Loucy (cell line): Measurements from ENCODE around the gene PARVG.

Source experiments
- H2AFZ ChIP-seq: fragments of 200-600 bp; sonication (generic); 2 replicates; pipeline ENCODE4 v1.6.0; 2016; ENCODE audit warnings: antibody characterized with exemption, mild to moderate bottlenecking, low read length, moderate library complexity
- H3F3A ChIP-seq: fragments of 200-600 bp; 2 replicates; pipeline ENCODE4 v1.6.0; 2016; ENCODE audit warnings: antibody characterized with exemption, low read depth, mild to moderate bottlenecking
- H3K27me3 ChIP-seq: fragments of 200-600 bp; sonication (generic); 2 replicates; pipeline ENCODE4 v1.6.1; 2014; ENCODE audit warnings: low read length, mild to moderate bottlenecking; ENCODE audit not compliant: insufficient read depth, poor library complexity, severe bottlenecking
- H3K36me3 ChIP-seq: fragments of 200-600 bp; sonication (generic); 2 replicates; pipeline ENCODE4 v1.6.1; 2016; ENCODE audit warnings: low read length; ENCODE audit not compliant: insufficient read depth
- H3K4me1 ChIP-seq: fragments of 200-600 bp; sonication (generic); 2 replicates; pipeline ENCODE4 v1.5.1; 2014; ENCODE audit warnings: low read length, mild to moderate bottlenecking; ENCODE audit not compliant: insufficient read depth, poor library complexity, severe bottlenecking
- H3K4me2 ChIP-seq: fragments of 200-600 bp; sonication (generic); 2 replicates; pipeline ENCODE4 v1.6.0; 2014; ENCODE audit warnings: antibody characterized with exemption, low read length, low read depth, mild to moderate bottlenecking; ENCODE audit not compliant: poor library complexity, severe bottlenecking
- H3K4me3 ChIP-seq: fragments of 200-600 bp; sonication (generic); 2 replicates; pipeline ENCODE4 v1.5.1; 2014; ENCODE audit warnings: low read length, mild to moderate bottlenecking, mixed read lengths; ENCODE audit not compliant: poor library complexity, severe bottlenecking
- H3K79me2 ChIP-seq: fragments of 200-600 bp; sonication (generic); 2 replicates; pipeline ENCODE4 v1.6.1; 2014; ENCODE audit warnings: low read length; ENCODE audit not compliant: insufficient read depth
- H3K9ac ChIP-seq: fragments of 200-600 bp; sonication (generic); 2 replicates; pipeline ENCODE4 v1.6.0; 2014; ENCODE audit warnings: mild to moderate bottlenecking, low read depth, low read length, moderate library complexity; ENCODE audit not compliant: poor library complexity, severe bottlenecking
- H3K9me2 ChIP-seq: fragments of 200-600 bp; sonication (generic); replicated peaks from 2 replicates; pipeline ENCODE4 v1.6.1; 2016; ENCODE audit warnings: low read depth, low read length, mixed read lengths
- H3K9me3 ChIP-seq: fragments of 200-600 bp; sonication (generic); 2 replicates; pipeline ENCODE4 v1.6.1; 2014; ENCODE audit warnings: mild to moderate bottlenecking, antibody characterized with exemption, low read length, low read depth; ENCODE audit not compliant: insufficient read depth
- H4K20me1 ChIP-seq: fragments of 200-600 bp; sonication (generic); 2 replicates; pipeline ENCODE4 v1.6.0; 2014; ENCODE audit warnings: antibody characterized with exemption, low read length, mild to moderate bottlenecking; ENCODE audit not compliant: insufficient read depth, poor library complexity, severe bottlenecking
- CTCF ChIP-seq: fragments of 200-600 bp; sonication (generic); conservative IDR thresholded peaks from 2 replicates; pipeline ENCODE4 v1.5.1; 2014; ENCODE audit warnings: mild to moderate bottlenecking, antibody characterized with exemption, low read length
- EZH2phosphoT487 ChIP-seq: fragments of 200-600 bp; IDR thresholded peaks from 2 replicates; pipeline ENCODE4 v1.6.1; 2018; ENCODE audit warnings: antibody characterized with exemption, mild to moderate bottlenecking, moderate library complexity, borderline replicate concordance

The PARVG gene

DNA sequence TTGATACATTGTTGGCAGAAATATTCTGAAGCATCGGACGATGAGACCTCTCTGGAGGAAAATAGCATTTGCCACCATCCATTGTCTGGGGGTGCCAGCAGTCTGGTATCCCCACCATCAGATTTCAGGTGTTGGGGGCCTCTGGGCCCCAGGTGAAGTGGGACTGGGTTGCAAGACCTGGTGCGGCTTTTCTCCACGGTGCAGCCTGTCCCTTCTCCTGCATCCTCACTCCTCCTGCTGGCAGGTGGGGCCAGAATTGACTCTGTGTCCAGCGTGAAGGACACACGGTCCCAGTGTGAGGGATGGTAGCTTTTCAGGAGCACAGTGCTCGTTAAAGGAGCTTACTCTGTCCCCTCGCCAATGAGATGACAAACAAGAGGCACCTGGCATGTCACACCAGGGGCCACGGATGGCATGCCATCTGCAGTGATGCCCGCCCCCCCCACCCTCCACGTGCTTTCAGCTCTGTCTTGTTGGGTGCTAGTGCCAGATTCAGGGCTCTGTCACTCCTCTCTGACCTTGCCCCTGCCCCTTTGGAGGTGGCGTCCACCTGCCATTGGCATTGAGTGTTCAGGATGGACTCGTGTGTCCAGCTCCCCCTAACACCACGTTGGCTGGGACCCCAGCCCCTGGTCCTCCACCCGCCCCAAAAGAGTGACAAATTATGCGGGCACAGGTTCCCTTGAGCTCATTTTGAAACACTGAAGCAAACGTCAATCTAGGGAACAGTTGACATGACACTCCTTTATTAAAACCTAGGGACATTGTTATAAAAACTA is 62.4 kb downstream of the PARVG start:
- Histone ChIP-seq H3K9me2 (no peaks in the 10 kb centered on the region), H3K4me1 (no peaks in the 10 kb centered on the region), H2AFZ (no peak overlapping the region), H3K27me3 (no peaks in the 10 kb centered on the region), H3K4me3 (no peak overlapping the region), H4K20me1 (no peaks in the 10 kb centered on the region), H3F3A (no peaks in the 10 kb centered on the region), H3K9ac (no peak overlapping the region), H3K4me2 (no peak overlapping the region), H3K36me3 (no peaks in the 10 kb centered on the region), H3K79me2 (no peaks in the 10 kb centered on the region), H3K9me3 (no peaks in the 10 kb centered on the region)
- TF ChIP-seq CTCF (no peak), EZH2phosphoT487 (no peak)

- no peaks in the 10 kb centered on the region for H3K27me3 ChIP-seq
- no peaks in the 10 kb centered on the region for H3K36me3 ChIP-seq
- H3K9me2 ChIP-seq, result no peaks in the 10 kb centered on the region
- H3K4me3 ChIP-seq, result no peak overlapping the region
- H3K9me3 ChIP-seq, result no peaks in the 10 kb centered on the region
- TF ChIP-seq EZH2phosphoT487 (no peak), CTCF (no peak)
- H4K20me1 ChIP-seq, result no peaks in the 10 kb centered on the region
- no peak overlapping the region for H3K9ac ChIP-seq
- no peak overlapping the region for H3K4me2 ChIP-seq
- no peaks in the 10 kb centered on the region for H3F3A ChIP-seq
- H3K79me2 ChIP-seq, result no peaks in the 10 kb centered on the region
- no peak overlapping the region for H2AFZ ChIP-seq
- no peaks in the 10 kb centered on the region for H3K4me1 ChIP-seq
These were observed 63.0 kb downstream of the PARVG start for GRCh38 chr22:44243761-44244160.

- H3K4me2 ChIP-seq, result no peak overlapping the region
- no peaks in the 10 kb centered on the region for H3K4me1 ChIP-seq
- no peaks in the 10 kb centered on the region for H3K27me3 ChIP-seq
- H3K9me3 ChIP-seq, result peaks cover under 1% of the 10 kb centered on the region; the same call in 1 of the 2 replicates
- no peaks in the 10 kb centered on the region for H3K36me3 ChIP-seq
- H2AFZ ChIP-seq, result no peak overlapping the region
- no peaks in the 10 kb centered on the region for H4K20me1 ChIP-seq
- no peak for TF ChIP-seq EZH2phosphoT487
- TF ChIP-seq CTCF, result no peak
- no peak overlapping the region for H3K9ac ChIP-seq
- no peaks in the 10 kb centered on the region for H3K79me2 ChIP-seq
- H3K9me2 ChIP-seq, result no peaks in the 10 kb centered on the region
- H3K4me3 ChIP-seq, result no peak overlapping the region
- no peaks in the 10 kb centered on the region for H3F3A ChIP-seq
These were observed 63.6 kb downstream of the PARVG start for GRCh38 chr22:44244265-44244822.
